ENCODE data around the gene CCL27.
"Not testable (repeated sequence)": the region's sequence is repeated elsewhere in the genome, so short reads cannot be mapped to it uniquely, and the experiment has no call there.

CCL27 gene

GRCh38 chr9:34648673-34649072 lies 13.8 kb downstream of the CCL27 start:
- DNase-seq, result no peak

GRCh38 chr9:34647651-34648050 lies 14.8 kb downstream of the CCL27 start:
- DNase-seq, result peak; percentile 66

GRCh38 chr9:34647084-34647403 lies 15.4 kb downstream of the CCL27 start:
- DNase-seq, result no peak

- DNase-seq, result peak; percentile 99
These were observed 16.0 kb downstream of the CCL27 start, which contains the start of gene GALT for GRCh38 chr9:34646211-34647083. GALT (plus strand) TSS chr9:34646675; CDS start chr9:34646705, 30 bp downstream.

GRCh38 chr9:34644766-34645314 lies 17.6 kb downstream of the CCL27 start:
- no peak for DNase-seq

- DNase-seq, result no peak
These were observed 19.8 kb downstream of the CCL27 start for GRCh38 chr9:34642679-34643078.

- not testable (repeated sequence) for DNase-seq
These were observed 23.1 kb downstream of the CCL27 start for GRCh38 chr9:34639322-34639721.

- no peak for DNase-seq
These were observed 24.4 kb downstream of the CCL27 start for GRCh38 chr9:34638138-34638445.

GRCh38 chr9:34637356-34638137 lies 24.9 kb downstream of the CCL27 start, which contains the start of gene SIGMAR1:
SIGMAR1 (minus strand) TSS chr9:34637787; CDS start chr9:34637697, 90 bp downstream.
- DNase-seq, result peak; percentile 97

- DNase-seq, result no peak
These were observed 25.6 kb downstream of the CCL27 start for GRCh38 chr9:34636791-34637355.

GRCh38 chr9:34635556-34635955 lies 26.9 kb downstream of the CCL27 start:
- DNase-seq, result no peak

GRCh38 chr9:34634551-34635248 lies 27.8 kb downstream of the CCL27 start:
- no peak for DNase-seq

- peak; percentile 90 for DNase-seq
These were observed 28.5 kb downstream of the CCL27 start for GRCh38 chr9:34633851-34634550.

- no peak for DNase-seq
These were observed 29.3 kb downstream of the CCL27 start for GRCh38 chr9:34633166-34633565.

- DNase-seq, result no peak
These were observed 31.9 kb downstream of the CCL27 start for GRCh38 chr9:34630402-34631154.

- no peak for DNase-seq
These were observed 33.0 kb downstream of the CCL27 start for GRCh38 chr9:34629491-34629808.

GRCh38 chr9:34628656-34629490 lies 33.6 kb downstream of the CCL27 start, which contains the start of gene ARID3C:
ARID3C (minus strand) TSS chr9:34629066; CDS start chr9:34628014, 1,052 bp downstream.
- peak; percentile 80 for DNase-seq

GRCh38 chr9:34627716-34628655 lies 34.5 kb downstream of the CCL27 start:
- no peak for DNase-seq

- DNase-seq, result no peak
These were observed 37.3 kb downstream of the CCL27 start for GRCh38 chr9:34625186-34625486.

All from activated effector memory CD4-positive, alpha-beta T cell treated with anti-CD3 and anti-CD28 coated beads, Interleukin-2, amount 50 U/mL, for 16 hours (primary cell).